Gastroesophageal sphincter (tissue), 4 donors: ENCODE data around the gene WWP2. TPM values are rescaled to one million over a fixed set of nuclear protein-coding genes. Genes with fewer than 3 reads are reported as not detected.

Source experiments
- ATAC-seq: fragments of 150-250 bp; one replicate; pipeline ENCODE4 v1.9.1; 2016; ENCODE audit warnings: mild to moderate bottlenecking, moderate library complexity
- H3K27ac ChIP-seq, 4 donors: fragments of 200-600 bp; sonication (generic) in 3 of 4; 1 replicate in 3 of 4; 2 replicates in 1 of 4; pipeline ENCODE4 v1.5.1; 2016 to 2019
- H3K27me3 ChIP-seq: fragments of 200-600 bp; sonication (generic); one replicate; pipeline ENCODE4 v1.5.1; 2019
- H3K36me3 ChIP-seq, 2 donors: fragments of 200-600 bp; sonication (generic); one replicate each; pipeline ENCODE4 v1.5.1; 2019; ENCODE audit warnings: control low read depth in 1 of 2
- H3K4me1 ChIP-seq, 3 donors: fragments of 200-600 bp; sonication (generic); 1 replicate in 2 of 3; 2 replicates in 1 of 3; pipeline ENCODE4 v1.5.1; 2016 to 2019; ENCODE audit warnings: control low read depth in 2 of 3
- H3K4me3 ChIP-seq, 2 donors: fragments of 200-600 bp; sonication (generic); one replicate each; pipeline ENCODE4 v1.5.1; 2019; ENCODE audit warnings: mild to moderate bottlenecking in 1 of 2, moderate library complexity in 1 of 2
- H3K9me3 ChIP-seq, 3 donors: fragments of 200-600 bp; sonication (generic); one replicate each; pipeline ENCODE4 v1.5.1; 2017 to 2019; ENCODE audit warnings: control low read depth in 2 of 3
- EP300 ChIP-seq: sonication (generic); formaldehyde crosslinking; IDR thresholded peaks from one replicate; pipeline ENCODE4 v1.6.1; 2017; ENCODE audit warnings: antibody characterized with exemption, mild to moderate bottlenecking
- POLR2A ChIP-seq, 2 donors: fragments of 450-650 bp; IDR thresholded peaks; one replicate each; pipeline ENCODE4 v1.6.1; 2017; ENCODE audit warnings: antibody characterized with exemption in 2 of 2, mild to moderate bottlenecking in 2 of 2, moderate library complexity in 1 of 2
- POLR2AphosphoS5 ChIP-seq: sonication (generic); formaldehyde crosslinking; IDR thresholded peaks from one replicate; pipeline ENCODE4 v1.6.1; 2017; ENCODE audit warnings: antibody characterized with exemption
- WGBS, 2 donors: methylation state at CpG; one replicate each; pipeline ENCODE4 v1.1.5; 2018; ENCODE audit warnings: low coverage in 1 of 2; 5-methylcytosine and 5-hydroxymethylcytosine counted together
- total RNA-seq, 4 donors: library from RNA; depleted of rRNA; stranded (reverse); fragments of >200 nt; gene quantifications; one replicate each; pipeline ENCODE4 v1.1.0, GENCODE V29; 2016
- TF ChIP-seq, protein P1 (sequence below), 4 experiments: fragments of 200-600 bp in 2 of 4; fragments of 450-650 bp in 2 of 4; sonication (generic) in 1 of 4; IDR thresholded peaks; one replicate each; pipeline ENCODE4 v1.5.1; 2017 to 2019; ENCODE audit warnings: antibody characterized with exemption in 4 of 4, mild to moderate bottlenecking in 2 of 4, moderate library complexity in 2 of 4

WWP2 gene
- total RNA-seq, 4 donors from 2014 or later = 23.4 to 31.9 (median 28.8) TPM

- peaks cover 0 to 6% (median 0%) of the 10 kb centered on the region in 3 donors for H3K4me1 ChIP-seq
Measured at GRCh38 chr16:69769404-69769803, 7.3 kb downstream of the WWP2 start.

DNA sequence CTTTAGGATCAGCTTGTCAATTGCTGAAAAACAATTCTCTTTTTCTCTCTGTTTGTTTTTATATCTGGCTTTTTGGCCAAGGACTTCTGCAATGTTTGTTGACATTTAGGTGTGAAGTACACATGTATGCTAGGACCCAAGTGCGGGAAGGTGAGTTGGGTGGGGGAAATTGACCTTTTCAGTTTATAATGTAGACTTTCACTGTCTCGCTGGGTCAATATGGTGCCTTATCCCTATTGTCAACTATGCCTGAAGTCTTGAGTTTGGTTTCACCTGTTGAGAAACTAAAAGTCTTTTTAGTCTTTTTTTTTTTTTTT is 9.5 kb downstream of the WWP2 start:
- peaks cover 0 to 6% (median 0%) of the 10 kb centered on the region in 3 donors for H3K4me1 ChIP-seq
- TF ChIP-seq, protein P1, sequence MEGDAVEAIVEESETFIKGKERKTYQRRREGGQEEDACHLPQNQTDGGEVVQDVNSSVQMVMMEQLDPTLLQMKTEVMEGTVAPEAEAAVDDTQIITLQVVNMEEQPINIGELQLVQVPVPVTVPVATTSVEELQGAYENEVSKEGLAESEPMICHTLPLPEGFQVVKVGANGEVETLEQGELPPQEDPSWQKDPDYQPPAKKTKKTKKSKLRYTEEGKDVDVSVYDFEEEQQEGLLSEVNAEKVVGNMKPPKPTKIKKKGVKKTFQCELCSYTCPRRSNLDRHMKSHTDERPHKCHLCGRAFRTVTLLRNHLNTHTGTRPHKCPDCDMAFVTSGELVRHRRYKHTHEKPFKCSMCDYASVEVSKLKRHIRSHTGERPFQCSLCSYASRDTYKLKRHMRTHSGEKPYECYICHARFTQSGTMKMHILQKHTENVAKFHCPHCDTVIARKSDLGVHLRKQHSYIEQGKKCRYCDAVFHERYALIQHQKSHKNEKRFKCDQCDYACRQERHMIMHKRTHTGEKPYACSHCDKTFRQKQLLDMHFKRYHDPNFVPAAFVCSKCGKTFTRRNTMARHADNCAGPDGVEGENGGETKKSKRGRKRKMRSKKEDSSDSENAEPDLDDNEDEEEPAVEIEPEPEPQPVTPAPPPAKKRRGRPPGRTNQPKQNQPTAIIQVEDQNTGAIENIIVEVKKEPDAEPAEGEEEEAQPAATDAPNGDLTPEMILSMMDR (IDR thresholded peaks at IDR 0.05) = no peak
- TF ChIP-seq EP300 = no peak
- no peak for TF ChIP-seq POLR2AphosphoS5
- TF ChIP-seq POLR2A (IDR thresholded peaks at IDR 0.05) = no peak
- 94% methylated on average over 2 of the region's 2 CpGs; no CpG with 5 or more reads in 1 of the 2 donors for WGBS, 2 donors
- no peaks in the 10 kb centered on the region for H3K27me3 ChIP-seq
- ATAC-seq = no peak
- peaks cover 0 to 11% (median 0%) of the 10 kb centered on the region in 3 donors for H3K9me3 ChIP-seq
- peaks cover 0 to 6% of the 10 kb centered on the region in 2 donors for H3K36me3 ChIP-seq
- H3K27ac ChIP-seq = no peak overlapping the region
- H3K4me3 ChIP-seq = no peak overlapping the region

More at GRCh38 chr16:69769404-69769803, 7.3 kb downstream of the WWP2 start:
- Histone ChIP-seq H3K9me3 (no peaks in the 10 kb centered on the region), H3K4me3 (no peak overlapping the region), H3K36me3 (no peaks in the 10 kb centered on the region), H3K27ac (no peak overlapping the region), H3K27me3 (no peaks in the 10 kb centered on the region)
- WGBS, 2 donors = 21 to 33% methylated on average over 2 of the region's 2 CpGs
- TF ChIP-seq, protein P1 (IDR thresholded peaks at IDR 0.05) = no peak
- no peak for TF ChIP-seq EP300
- no peak for TF ChIP-seq POLR2AphosphoS5
- TF ChIP-seq POLR2A (IDR thresholded peaks at IDR 0.05) = no peak
- ATAC-seq = no peak

GRCh38 chr16:69773260-69773947 is 11.3 kb downstream of the WWP2 start:
- WGBS, 2 donors = 69 to 72% methylated on average over 4 to 5 of the region's 6 CpGs
- TF ChIP-seq POLR2AphosphoS5 = no peak
- no peak for TF ChIP-seq POLR2A (IDR thresholded peaks at IDR 0.05)
- Histone ChIP-seq H3K36me3 (peaks cover 0 to 6% of the 10 kb centered on the region in 2 donors), H3K4me3 (no peak overlapping the region), H3K4me1 (peaks cover 0 to 6% (median 0%) of the 10 kb centered on the region in 3 donors), H3K27ac (no peak overlapping the region), H3K9me3 (peaks cover 0 to 11% (median 0%) of the 10 kb centered on the region in 3 donors), H3K27me3 (no peaks in the 10 kb centered on the region)
- ATAC-seq = no peak

DNA sequence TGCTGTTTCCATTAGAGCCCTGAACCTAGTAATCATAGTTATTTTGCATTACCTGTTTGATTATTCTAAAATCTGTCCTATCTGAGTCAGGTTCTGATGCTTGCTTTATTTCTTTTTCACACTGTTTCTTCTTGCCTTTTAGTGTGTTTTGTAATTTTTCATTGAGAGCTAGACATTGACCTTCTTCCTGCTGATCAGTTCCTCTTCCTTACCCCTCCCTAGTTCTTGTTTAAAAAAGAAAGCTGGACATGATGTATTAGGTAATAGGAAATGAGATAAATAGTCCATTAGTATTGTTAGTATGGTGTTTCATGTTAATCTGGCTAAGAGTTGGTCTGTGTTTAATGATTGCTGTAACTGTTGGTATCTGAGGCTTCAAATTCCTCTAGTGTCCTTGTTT is 13.4 kb downstream of the WWP2 start:
- no peak for ATAC-seq
- peaks cover 0 to 11% (median 0%) of the 10 kb centered on the region in 3 donors for H3K9me3 ChIP-seq
- peaks cover 0 to 6% of the 10 kb centered on the region in 2 donors for H3K36me3 ChIP-seq
- TF ChIP-seq EP300 (no peak), POLR2AphosphoS5 (no peak), POLR2A (IDR thresholded peaks at IDR 0.05) (no peak)
- TF ChIP-seq, protein P1 (IDR thresholded peaks at IDR 0.05) = no peak
- H3K27me3 ChIP-seq = no peaks in the 10 kb centered on the region
- H3K4me3 ChIP-seq = no peak overlapping the region
- no peak overlapping the region for H3K27ac ChIP-seq
- H3K4me1 ChIP-seq = peaks cover 0 to 6% (median 0%) of the 10 kb centered on the region in 3 donors

DNA sequence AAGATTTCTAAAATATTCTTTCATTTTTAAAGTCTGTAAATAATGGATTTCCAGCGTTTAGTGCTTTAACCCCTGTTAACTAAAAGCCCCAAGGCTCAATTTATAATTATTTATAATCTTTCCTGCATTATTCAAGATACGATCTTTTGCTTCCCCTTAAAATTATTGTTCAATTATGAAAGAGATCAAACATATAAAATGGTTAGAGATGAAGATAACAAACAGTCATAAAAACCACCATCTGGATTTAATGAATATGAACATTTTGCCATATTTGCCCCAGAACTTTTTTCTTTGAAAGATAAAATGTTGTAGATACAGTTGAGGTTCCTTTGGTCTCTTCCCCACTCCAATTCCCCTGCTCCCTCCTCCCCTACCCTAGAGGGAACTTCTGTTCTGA is 17.6 kb downstream of the WWP2 start:
- Histone ChIP-seq H3K27ac (no peak overlapping the region), H3K4me3 (no peak overlapping the region), H3K9me3 (peaks cover 0 to 11% (median 0%) of the 10 kb centered on the region in 3 donors), H3K27me3 (no peaks in the 10 kb centered on the region), H3K4me1 (no peaks in the 10 kb centered on the region), H3K36me3 (peaks cover 0 to 15% of the 10 kb centered on the region in 2 donors)
- TF ChIP-seq EP300 (no peak), POLR2A (IDR thresholded peaks at IDR 0.05) (no peak), POLR2AphosphoS5 (no peak)
- TF ChIP-seq, protein P1 (IDR thresholded peaks at IDR 0.05) = no peak
- no peak for ATAC-seq
- WGBS, 2 donors = 66 to 92% methylated on average over 2 of the region's 2 CpGs
